Activated T-cell treated with anti-CD3 and anti-CD28 coated beads for 48 hours (primary cell): ENCODE results near the gene RPS13.
"Not testable (repeated sequence)": the region's sequence is repeated elsewhere in the genome, so short reads cannot be mapped to it uniquely, and the experiment has no call there.

ENCODE experiments used
- DNase-seq: peaks from one replicate; pipeline ENCODE4 v3.0.0-alpha.2; 2020; ENCODE audit warnings: low read depth

Gene RPS13

GRCh38 chr11:17077520-17078401 is at the start of gene RPS13:
RPS13 (minus strand) TSS chr11:17077667; CDS start chr11:17077641, 26 bp downstream.
- DNase-seq = peak; percentile 90

GRCh38 chr11:17121981-17122380 is 44.5 kb upstream of the RPS13 start:
- no peak for DNase-seq

- DNase-seq = no peak
Observed at GRCh38 chr11:17117262-17117661, 39.8 kb upstream of the RPS13 start.

- DNase-seq = no peak
Observed at GRCh38 chr11:17116117-17116516, 38.6 kb upstream of the RPS13 start.

- DNase-seq = not testable (repeated sequence)
Observed at GRCh38 chr11:17107745-17108144, 30.3 kb upstream of the RPS13 start.

- not testable (repeated sequence) for DNase-seq
Observed at GRCh38 chr11:17105404-17106040, 28.1 kb upstream of the RPS13 start.

- no peak for DNase-seq
Observed at GRCh38 chr11:17102462-17102861, 25.0 kb upstream of the RPS13 start.

- DNase-seq = no peak
Observed at GRCh38 chr11:17098658-17099057, 21.2 kb upstream of the RPS13 start.

GRCh38 chr11:17098038-17098437 is 20.6 kb upstream of the RPS13 start:
- DNase-seq = no peak

GRCh38 chr11:17085976-17086375 is 8.5 kb upstream of the RPS13 start:
- DNase-seq = not testable (repeated sequence)

GRCh38 chr11:17077240-17077519 is 287 bp downstream of the RPS13 start:
- no peak for DNase-seq

- DNase-seq = no peak
Observed at GRCh38 chr11:17076517-17077239, 789 bp downstream of the RPS13 start.

GRCh38 chr11:17075506-17075905 is 2.0 kb downstream of the RPS13 start:
- DNase-seq = no peak

- DNase-seq = no peak
Observed at GRCh38 chr11:17073370-17074027, 4.0 kb downstream of the RPS13 start.

- DNase-seq = no peak
Observed at GRCh38 chr11:17067417-17067816, 10.1 kb downstream of the RPS13 start.

- DNase-seq = no peak
Observed at GRCh38 chr11:17066691-17067090, 10.8 kb downstream of the RPS13 start.

GRCh38 chr11:17063171-17064002 is 14.1 kb downstream of the RPS13 start:
- DNase-seq = peak; percentile 57

GRCh38 chr11:17051146-17051545 is 26.3 kb downstream of the RPS13 start:
- DNase-seq = not testable (repeated sequence)

- DNase-seq = not testable (repeated sequence)
Observed at GRCh38 chr11:17048491-17048890, 29.0 kb downstream of the RPS13 start.

GRCh38 chr11:17046690-17047089 is 30.8 kb downstream of the RPS13 start:
- no peak for DNase-seq
